HL-60 (cell line): ENCODE results near the gene DCAKD.

ENCODE experiments used
- CTCF ChIP-seq: IDR thresholded peaks from one replicate; pipeline ENCODE4 v1.5.1; 2011; ENCODE audit warnings: low read length, control low read depth, inconsistent platforms; ENCODE audit not compliant: insufficient read depth
- GABPA ChIP-seq: IDR thresholded peaks from 2 replicates; pipeline ENCODE4 v1.6.1; 2012; ENCODE audit warnings: low read depth
- POLR2AphosphoS5 ChIP-seq: IDR thresholded peaks from 2 replicates; pipeline ENCODE4 v1.6.1; 2012; ENCODE audit warnings: low read depth
- REST ChIP-seq: IDR thresholded peaks from 2 replicates; pipeline ENCODE4 v1.6.1; 2012; ENCODE audit warnings: low read depth; ENCODE audit not compliant: insufficient replicate concordance
- SPI1 ChIP-seq: IDR thresholded peaks from 2 replicates; pipeline ENCODE4 v1.6.1; 2012; ENCODE audit warnings: low read depth, mild to moderate bottlenecking, borderline replicate concordance

GRCh38 chr17:44981221-44981968, 70.0 kb downstream of the DCAKD start:
- no peak for TF ChIP-seq CTCF
- TF ChIP-seq GABPA = no peak
- no peak for TF ChIP-seq POLR2AphosphoS5
- TF ChIP-seq REST = no peak
- no peak for TF ChIP-seq SPI1
